PFSK-1 (cell line): Measurements from ENCODE around the gene CREB3L4.

Experiments used
- FOXP2 ChIP-seq: optimal IDR thresholded peaks from 2 replicates; pipeline ENCODE3; 2011; ENCODE audit warnings: borderline replicate concordance, control low read depth, inconsistent platforms; ENCODE audit not compliant: insufficient read depth; ENCODE audit errors: extremely low read length, extremely low read depth
- POLR2AphosphoS5 ChIP-seq: IDR thresholded peaks from 2 replicates; pipeline ENCODE4 v1.6.1; 2012; ENCODE audit warnings: low read depth, mild to moderate bottlenecking, control low read depth, low read length, moderate library complexity
- SIN3A ChIP-seq: IDR thresholded peaks from 2 replicates; pipeline ENCODE4 v1.6.1; 2012; ENCODE audit warnings: mild to moderate bottlenecking, low read length, moderate library complexity, borderline replicate concordance; ENCODE audit not compliant: insufficient read depth
- TAF1 ChIP-seq: IDR thresholded peaks from 2 replicates; pipeline ENCODE4 v1.6.1; 2012; ENCODE audit warnings: low read length, control low read depth, borderline replicate concordance; ENCODE audit not compliant: insufficient read depth
- TF ChIP-seq, protein P1 (sequence below), 2 experiments: IDR thresholded peaks; 2 replicates each; pipeline versions ENCODE4 v1.6.1 to v1.8.0; 2011 to 2012; ENCODE audit warnings: low read depth in 2 of 2, low read length in 2 of 2, control low read depth in 1 of 2, inconsistent platforms in 1 of 2, mild to moderate bottlenecking in 1 of 2, moderate library complexity in 1 of 2; ENCODE audit not compliant: insufficient read depth in 1 of 2

The CREB3L4 gene

DNA sequence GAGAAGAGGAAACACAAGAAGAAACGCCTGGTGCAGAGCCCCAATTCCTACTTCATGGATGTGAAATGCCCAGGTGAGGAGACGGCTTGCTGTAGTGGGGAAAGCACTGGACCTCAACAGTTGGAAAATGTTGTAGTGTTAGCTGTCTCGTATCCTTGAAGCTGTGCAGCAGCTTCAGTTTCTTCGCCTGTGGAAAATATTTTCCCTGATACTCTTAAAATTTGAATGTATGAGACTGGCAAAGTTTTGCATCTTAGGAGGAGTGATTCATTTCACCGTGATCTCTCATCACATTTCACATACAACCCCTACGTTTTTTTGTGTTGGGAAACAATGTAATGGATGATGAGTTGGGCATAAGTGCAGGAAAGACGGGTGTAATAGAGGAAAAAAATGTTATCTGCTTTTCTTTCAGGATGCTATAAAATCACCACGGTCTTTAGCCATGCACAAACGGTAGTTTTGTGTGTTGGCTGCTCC is 23.5 kb downstream of the CREB3L4 start:
- no peak for TF ChIP-seq POLR2AphosphoS5
- no peak for TF ChIP-seq TAF1
- no peak for TF ChIP-seq SIN3A
- TF ChIP-seq FOXP2, result no peak
- TF ChIP-seq, protein P1, sequence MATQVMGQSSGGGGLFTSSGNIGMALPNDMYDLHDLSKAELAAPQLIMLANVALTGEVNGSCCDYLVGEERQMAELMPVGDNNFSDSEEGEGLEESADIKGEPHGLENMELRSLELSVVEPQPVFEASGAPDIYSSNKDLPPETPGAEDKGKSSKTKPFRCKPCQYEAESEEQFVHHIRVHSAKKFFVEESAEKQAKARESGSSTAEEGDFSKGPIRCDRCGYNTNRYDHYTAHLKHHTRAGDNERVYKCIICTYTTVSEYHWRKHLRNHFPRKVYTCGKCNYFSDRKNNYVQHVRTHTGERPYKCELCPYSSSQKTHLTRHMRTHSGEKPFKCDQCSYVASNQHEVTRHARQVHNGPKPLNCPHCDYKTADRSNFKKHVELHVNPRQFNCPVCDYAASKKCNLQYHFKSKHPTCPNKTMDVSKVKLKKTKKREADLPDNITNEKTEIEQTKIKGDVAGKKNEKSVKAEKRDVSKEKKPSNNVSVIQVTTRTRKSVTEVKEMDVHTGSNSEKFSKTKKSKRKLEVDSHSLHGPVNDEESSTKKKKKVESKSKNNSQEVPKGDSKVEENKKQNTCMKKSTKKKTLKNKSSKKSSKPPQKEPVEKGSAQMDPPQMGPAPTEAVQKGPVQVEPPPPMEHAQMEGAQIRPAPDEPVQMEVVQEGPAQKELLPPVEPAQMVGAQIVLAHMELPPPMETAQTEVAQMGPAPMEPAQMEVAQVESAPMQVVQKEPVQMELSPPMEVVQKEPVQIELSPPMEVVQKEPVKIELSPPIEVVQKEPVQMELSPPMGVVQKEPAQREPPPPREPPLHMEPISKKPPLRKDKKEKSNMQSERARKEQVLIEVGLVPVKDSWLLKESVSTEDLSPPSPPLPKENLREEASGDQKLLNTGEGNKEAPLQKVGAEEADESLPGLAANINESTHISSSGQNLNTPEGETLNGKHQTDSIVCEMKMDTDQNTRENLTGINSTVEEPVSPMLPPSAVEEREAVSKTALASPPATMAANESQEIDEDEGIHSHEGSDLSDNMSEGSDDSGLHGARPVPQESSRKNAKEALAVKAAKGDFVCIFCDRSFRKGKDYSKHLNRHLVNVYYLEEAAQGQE (IDR thresholded peaks at IDR 0.05; ENCODE audit: insufficient read depth in 1 of 2, low read depth in 2 of 2, low read length in 2 of 2), result no peak

DNA sequence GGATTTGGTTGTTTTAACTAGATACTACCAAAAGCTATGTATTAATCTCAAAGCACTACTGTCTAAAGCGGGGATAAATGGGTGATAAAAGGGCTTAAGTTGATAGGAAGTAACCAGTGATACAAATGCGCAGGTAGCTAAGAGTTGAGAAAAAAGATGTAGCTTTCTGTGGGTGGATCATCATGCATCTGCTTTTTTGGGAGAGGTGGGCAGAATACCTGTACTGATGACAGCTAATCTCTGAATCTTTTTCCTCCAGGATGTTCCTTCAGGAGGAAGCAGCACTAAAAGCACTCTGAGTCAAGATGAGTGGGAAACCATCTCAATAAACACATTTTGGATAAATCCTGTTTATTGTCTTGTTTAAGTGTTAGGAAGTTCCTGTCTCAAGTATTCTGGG is 24.1 kb downstream of the CREB3L4 start:
- TF ChIP-seq SIN3A, result no peak
- no peak; the same call in 1 of the 2 replicates for TF ChIP-seq POLR2AphosphoS5
- no peak for TF ChIP-seq FOXP2
- TF ChIP-seq TAF1, result no peak
- TF ChIP-seq, protein P1 (IDR thresholded peaks at IDR 0.05; ENCODE audit: insufficient read depth in 1 of 2, low read depth in 2 of 2, low read length in 2 of 2), result no peak

DNA sequence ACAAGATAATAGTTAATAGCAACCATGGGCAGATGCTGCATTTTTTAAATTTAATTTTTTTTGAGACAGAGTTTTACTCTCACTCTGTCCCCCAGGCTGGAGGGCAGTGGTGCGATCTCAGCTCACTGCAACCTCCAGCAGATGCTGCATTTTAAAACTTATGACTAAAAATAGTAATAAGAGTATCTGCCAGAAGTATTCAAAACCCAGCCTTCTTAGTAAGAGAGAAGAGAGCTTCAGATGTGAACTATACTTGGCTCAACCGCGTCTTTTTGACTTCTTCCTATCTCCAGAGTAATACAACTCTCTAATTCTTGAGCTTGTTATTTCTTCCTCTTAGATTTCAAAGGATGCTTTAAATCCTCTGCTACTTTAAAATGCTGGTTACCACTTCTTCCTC is 27.5 kb downstream of the CREB3L4 start:
- TF ChIP-seq SIN3A, result no peak
- TF ChIP-seq TAF1, result no peak
- TF ChIP-seq FOXP2, result no peak
- TF ChIP-seq POLR2AphosphoS5, result no peak
- TF ChIP-seq, protein P1 (IDR thresholded peaks at IDR 0.05; ENCODE audit: insufficient read depth in 1 of 2, low read depth in 2 of 2, low read length in 2 of 2), result no peak

DNA sequence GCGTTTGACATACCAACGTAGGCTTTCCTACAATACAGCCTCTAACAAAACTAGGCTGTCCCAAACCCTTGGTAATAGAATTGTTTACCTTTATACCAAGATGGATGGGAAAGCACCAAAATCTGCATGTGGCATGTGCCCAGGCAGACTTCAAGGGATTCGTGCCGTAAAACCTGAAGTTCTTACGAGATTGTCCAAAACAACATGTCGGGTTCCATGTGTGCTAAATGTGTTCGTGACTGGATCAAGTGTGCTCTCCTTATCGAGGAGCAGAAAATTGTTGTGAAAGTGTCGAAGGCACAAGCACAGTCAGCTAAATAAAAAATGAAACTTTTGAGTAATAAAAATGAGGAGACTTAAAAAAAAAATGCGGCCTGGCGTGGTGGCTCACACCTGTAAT is 27.9 kb downstream of the CREB3L4 start:
- no peak for TF ChIP-seq TAF1
- no peak for TF ChIP-seq SIN3A
- TF ChIP-seq, protein P1 (IDR thresholded peaks at IDR 0.05; ENCODE audit: insufficient read depth in 1 of 2, low read depth in 2 of 2, low read length in 2 of 2), result no peak
- TF ChIP-seq POLR2AphosphoS5, result no peak
- TF ChIP-seq FOXP2, result no peak

DNA sequence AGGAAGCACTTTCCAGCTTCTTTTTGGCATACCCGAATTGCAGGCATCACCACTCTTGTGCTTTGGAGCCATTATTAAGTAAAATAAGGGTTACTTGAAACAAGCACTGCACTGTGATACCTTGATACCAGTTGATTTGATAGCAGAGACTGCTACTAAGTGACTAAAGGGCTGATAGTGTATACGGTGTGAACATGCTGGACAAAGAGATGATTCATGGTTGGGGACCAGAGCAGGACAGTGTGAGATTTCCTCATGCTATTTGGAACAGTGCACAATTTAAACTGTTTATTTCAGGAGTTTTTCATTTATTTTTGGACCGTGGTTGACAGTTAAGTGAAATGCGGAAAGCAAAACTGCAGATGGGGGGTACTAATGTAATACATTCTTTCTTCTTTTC is 32.7 kb downstream of the CREB3L4 start:
- TF ChIP-seq SIN3A (no peak), TAF1 (no peak), POLR2AphosphoS5 (no peak)

DNA sequence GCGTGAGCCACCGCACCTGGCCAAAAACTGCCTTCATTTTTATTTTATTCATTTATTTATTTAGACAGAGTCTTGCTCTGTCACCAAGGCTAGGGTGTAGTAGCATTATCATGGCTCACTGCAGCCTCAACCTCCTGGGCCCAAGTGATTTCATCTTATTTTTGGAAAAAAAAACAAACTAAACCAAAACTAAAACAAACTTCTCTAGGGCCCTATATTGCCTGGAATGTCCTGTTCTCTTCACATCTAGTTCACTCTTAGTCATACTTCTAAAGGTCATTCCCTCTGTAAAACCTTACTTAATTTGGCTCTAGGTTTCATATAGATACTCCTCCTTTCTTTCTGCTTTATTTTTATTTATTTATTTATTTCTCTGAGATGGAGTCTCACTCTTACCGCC is 38.4 kb downstream of the CREB3L4 start:
- TF ChIP-seq, protein P1 (IDR thresholded peaks at IDR 0.05; ENCODE audit: insufficient read depth in 1 of 2, low read depth in 2 of 2, low read length in 2 of 2), result no peak
- TF ChIP-seq FOXP2, result no peak
- no peak for TF ChIP-seq SIN3A
- no peak for TF ChIP-seq TAF1
- TF ChIP-seq POLR2AphosphoS5, result no peak
